IMR-90 (cell line): ENCODE data around the gene AZU1.

Experiments
- BHLHE40 ChIP-seq: fragments of 150-350 bp; IDR thresholded peaks from 2 replicates; pipeline ENCODE4 v1.6.1; 2016; ENCODE audit warnings: mild to moderate bottlenecking, low read depth, low read length
- CTCF ChIP-seq: conservative IDR thresholded peaks from 2 replicates; pipeline ENCODE4 v1.5.1; 2012; ENCODE audit warnings: mild to moderate bottlenecking, low read depth, low read length, improper control_type of control experiment
- ELK1 ChIP-seq: fragments of 150-350 bp; IDR thresholded peaks from 2 replicates; pipeline ENCODE4 v1.6.1; 2016; ENCODE audit warnings: low read depth, mild to moderate bottlenecking, low read length, moderate library complexity, borderline replicate concordance
- POLR2A ChIP-seq: IDR thresholded peaks from 2 replicates; pipeline ENCODE4 v1.6.1; 2012; ENCODE audit warnings: mild to moderate bottlenecking, low read depth, low read length
- USF2 ChIP-seq: fragments of 150-350 bp; IDR thresholded peaks from 2 replicates; pipeline ENCODE4 v1.6.1; 2017; ENCODE audit warnings: mild to moderate bottlenecking, antibody characterized with exemption, low read length, low read depth

- TF ChIP-seq USF2 (no peak), CTCF (no peak), BHLHE40 (no peak), ELK1 (no peak), POLR2A (no peak)
Measured at GRCh38 chr19:855142-855541, 27.5 kb downstream of the AZU1 start.
